ENCODE results near the gene SH3PXD2B.

SH3PXD2B gene

GRCh38 chr5:172486451-172486850, 32.1 kb upstream of the SH3PXD2B start:
- no peak overlapping the region for H3K4me3 ChIP-seq (ENCODE audit: low read depth, low read length)
- TF ChIP-seq CTCF (IDR thresholded peaks at IDR 0.05; ENCODE audit: control insufficient read depth, extremely low read depth, insufficient read depth) = no peak
- no peak for DNase-seq (ENCODE audit: low read depth)

- H3K4me3 ChIP-seq (ENCODE audit: low read depth, low read length) = no peak overlapping the region
- no peak for TF ChIP-seq CTCF (IDR thresholded peaks at IDR 0.05; ENCODE audit: control insufficient read depth, extremely low read depth, insufficient read depth)
- DNase-seq (ENCODE audit: low read depth) = no peak
Observed at GRCh38 chr5:172485511-172486202, 31.3 kb upstream of the SH3PXD2B start.

- no peak overlapping the region for H3K4me3 ChIP-seq (ENCODE audit: low read depth, low read length)
- TF ChIP-seq CTCF (IDR thresholded peaks at IDR 0.05; ENCODE audit: control insufficient read depth, extremely low read depth, insufficient read depth) = no peak
- DNase-seq (ENCODE audit: low read depth) = no peak
Observed at GRCh38 chr5:172484664-172485063, 30.3 kb upstream of the SH3PXD2B start.

- H3K4me3 ChIP-seq (ENCODE audit: low read depth, low read length) = no peak overlapping the region
- TF ChIP-seq CTCF (IDR thresholded peaks at IDR 0.05; ENCODE audit: control insufficient read depth, extremely low read depth, insufficient read depth) = no peak
- no peak for DNase-seq (ENCODE audit: low read depth)
Observed at GRCh38 chr5:172482156-172483020, 28.1 kb upstream of the SH3PXD2B start.

GRCh38 chr5:172481011-172481800, 26.9 kb upstream of the SH3PXD2B start:
- no peak for TF ChIP-seq CTCF (IDR thresholded peaks at IDR 0.05; ENCODE audit: control insufficient read depth, extremely low read depth, insufficient read depth)
- DNase-seq (ENCODE audit: low read depth) = no peak
- no peak overlapping the region for H3K4me3 ChIP-seq (ENCODE audit: low read depth, low read length)

GRCh38 chr5:172479784-172480115, 25.4 kb upstream of the SH3PXD2B start:
- no peak for DNase-seq (ENCODE audit: low read depth)
- no peak for TF ChIP-seq CTCF (IDR thresholded peaks at IDR 0.05; ENCODE audit: control insufficient read depth, extremely low read depth, insufficient read depth)
- no peak overlapping the region for H3K4me3 ChIP-seq (ENCODE audit: low read depth, low read length)
